Stomach smooth muscle (tissue), 2 donors: Measurements from ENCODE around the gene SRPX2.

Experiments used
- H3K27ac ChIP-seq: one replicate; pipeline ENCODE4 v1.7.0; 2013; ENCODE audit warnings: mild to moderate bottlenecking, low read length, inconsistent platforms
- H3K27me3 ChIP-seq, 2 donors: one replicate each; pipeline ENCODE4 v1.7.0; 2013; ENCODE audit warnings: low read length in 2 of 2; ENCODE audit not compliant: insufficient read depth in 2 of 2, control insufficient read depth in 1 of 2
- H3K36me3 ChIP-seq, 2 donors: one replicate each; pipeline ENCODE4 v1.7.0; 2013; ENCODE audit warnings: low read length in 2 of 2; ENCODE audit not compliant: control insufficient read depth in 2 of 2, insufficient read depth in 2 of 2
- H3K4me1 ChIP-seq: one replicate; pipeline ENCODE4 v1.7.0; 2013; ENCODE audit warnings: low read length; ENCODE audit not compliant: control insufficient read depth, insufficient read depth
- H3K4me3 ChIP-seq, 2 donors: one replicate each; pipeline ENCODE4 v1.7.0; 2013; ENCODE audit warnings: low read length in 2 of 2
- H3K9ac ChIP-seq, 2 donors: one replicate each; pipeline ENCODE4 v1.7.0; 2013; ENCODE audit warnings: low read length in 2 of 2, mild to moderate bottlenecking in 1 of 2
- H3K9me3 ChIP-seq, 2 donors: one replicate each; pipeline ENCODE4 v1.7.0; 2013; ENCODE audit warnings: low read length in 2 of 2; ENCODE audit not compliant: control insufficient read depth in 2 of 2
- donor health status: healthy.
- donor health status: Pancreatic carcinoma.

SRPX2 gene

GRCh38 chrX:100650841-100651240 lies 6.8 kb downstream of the SRPX2 start:
- Histone ChIP-seq H3K27ac (no peak overlapping the region), H3K9ac (no peak overlapping the region), H3K4me3 (no peak overlapping the region), H3K9me3 (no peaks in the 10 kb centered on the region), H3K4me1 (peaks cover 9% of the 10 kb centered on the region), H3K27me3 (peaks cover 0 to 7% of the 10 kb centered on the region in 2 donors), H3K36me3 (no peaks in the 10 kb centered on the region)

- Histone ChIP-seq H3K9ac (no peak overlapping the region), H3K36me3 (no peaks in the 10 kb centered on the region), H3K27me3 (peaks cover 0 to 7% of the 10 kb centered on the region in 2 donors), H3K4me3 (no peak overlapping the region), H3K9me3 (no peaks in the 10 kb centered on the region), H3K27ac (no peak overlapping the region), H3K4me1 (peaks cover 9% of the 10 kb centered on the region)
These were observed 8.3 kb downstream of the SRPX2 start for GRCh38 chrX:100652266-100652665.

GRCh38 chrX:100654261-100654660 lies 10.3 kb downstream of the SRPX2 start:
- H3K4me3 ChIP-seq, result no peak overlapping the region
- no peak overlapping the region for H3K27ac ChIP-seq
- H3K36me3 ChIP-seq, result no peaks in the 10 kb centered on the region
- H3K4me1 ChIP-seq, result peaks cover 9% of the 10 kb centered on the region
- no peaks in the 10 kb centered on the region for H3K9me3 ChIP-seq
- peaks cover 0 to 7% of the 10 kb centered on the region in 2 donors for H3K27me3 ChIP-seq
- H3K9ac ChIP-seq, result no peak overlapping the region

GRCh38 chrX:100658941-100659381 lies 15.0 kb downstream of the SRPX2 start:
- Histone ChIP-seq H3K9ac (no peak overlapping the region), H3K36me3 (no peaks in the 10 kb centered on the region), H3K9me3 (no peaks in the 10 kb centered on the region), H3K4me1 (no peaks in the 10 kb centered on the region), H3K4me3 (no peak overlapping the region), H3K27me3 (peaks cover 0 to 11% of the 10 kb centered on the region in 2 donors), H3K27ac (no peak overlapping the region)

- H3K36me3 ChIP-seq, result no peaks in the 10 kb centered on the region
- H3K27me3 ChIP-seq, result peaks cover 0 to 10% of the 10 kb centered on the region in 2 donors
These were observed 15.6 kb downstream of the SRPX2 start for GRCh38 chrX:100659431-100660137.

GRCh38 chrX:100662170-100662569 lies 18.2 kb downstream of the SRPX2 start:
- Histone ChIP-seq H3K9me3 (no peaks in the 10 kb centered on the region), H3K27ac (no peak overlapping the region), H3K9ac (no peak overlapping the region), H3K27me3 (peaks cover 0 to 16% of the 10 kb centered on the region in 2 donors), H3K4me3 (no peak overlapping the region), H3K4me1 (no peaks in the 10 kb centered on the region), H3K36me3 (no peaks in the 10 kb centered on the region)

More at GRCh38 chrX:100659431-100660137, 15.6 kb downstream of the SRPX2 start:
- H3K27ac ChIP-seq, result no peak overlapping the region
- H3K9ac ChIP-seq, result no peak overlapping the region
- H3K9me3 ChIP-seq, result no peaks in the 10 kb centered on the region
- H3K4me1 ChIP-seq, result no peaks in the 10 kb centered on the region
- no peak overlapping the region for H3K4me3 ChIP-seq

GRCh38 chrX:100662796-100663195 lies 18.8 kb downstream of the SRPX2 start:
- Histone ChIP-seq H3K4me1 (no peaks in the 10 kb centered on the region), H3K9me3 (no peaks in the 10 kb centered on the region), H3K36me3 (no peaks in the 10 kb centered on the region), H3K4me3 (no peak overlapping the region), H3K27ac (no peak overlapping the region), H3K27me3 (peaks cover 0 to 16% of the 10 kb centered on the region in 2 donors), H3K9ac (no peak overlapping the region)

- Histone ChIP-seq H3K9me3 (no peaks in the 10 kb centered on the region), H3K36me3 (no peaks in the 10 kb centered on the region), H3K4me3 (no peak overlapping the region), H3K27ac (no peak overlapping the region), H3K27me3 (peaks cover 0 to 16% of the 10 kb centered on the region in 2 donors), H3K9ac (no peak overlapping the region), H3K4me1 (no peaks in the 10 kb centered on the region)
These were observed 19.6 kb downstream of the SRPX2 start for GRCh38 chrX:100663642-100664041.

- no peak overlapping the region for H3K9ac ChIP-seq
These were observed 29.0 kb downstream of the SRPX2 start for GRCh38 chrX:100672966-100673365.

GRCh38 chrX:100673397-100673953 lies 29.5 kb downstream of the SRPX2 start:
- no peaks in the 10 kb centered on the region for H3K36me3 ChIP-seq
- no peak overlapping the region for H3K9ac ChIP-seq
- H3K9me3 ChIP-seq, result no peaks in the 10 kb centered on the region
- H3K27me3 ChIP-seq, result peaks cover 0 to 19% of the 10 kb centered on the region in 2 donors
- no peak overlapping the region for H3K4me3 ChIP-seq
- H3K4me1 ChIP-seq, result peaks cover 3% of the 10 kb centered on the region
- no peak overlapping the region for H3K27ac ChIP-seq

More at GRCh38 chrX:100672966-100673365, 29.0 kb downstream of the SRPX2 start:
- no peaks in the 10 kb centered on the region for H3K36me3 ChIP-seq
- no peak overlapping the region for H3K4me3 ChIP-seq
- H3K27ac ChIP-seq, result no peak overlapping the region
- H3K9me3 ChIP-seq, result no peaks in the 10 kb centered on the region
- H3K4me1 ChIP-seq, result peaks cover 2% of the 10 kb centered on the region
- H3K27me3 ChIP-seq, result peaks cover 0 to 17% of the 10 kb centered on the region in 2 donors

GRCh38 chrX:100674705-100675104 lies 30.7 kb downstream of the SRPX2 start:
- peaks cover 0 to 23% of the 10 kb centered on the region in 2 donors for H3K27me3 ChIP-seq
- no peak overlapping the region for H3K27ac ChIP-seq
- no peak overlapping the region for H3K9ac ChIP-seq
- H3K36me3 ChIP-seq, result no peaks in the 10 kb centered on the region
- no peaks in the 10 kb centered on the region for H3K9me3 ChIP-seq
- no peak overlapping the region for H3K4me3 ChIP-seq
- peaks cover 3% of the 10 kb centered on the region for H3K4me1 ChIP-seq
